SKM-1 (cell line): ENCODE data around the gene MDGA2.
"Not testable (repeated sequence)": the region's sequence is repeated elsewhere in the genome, so short reads cannot be mapped to it uniquely, and the experiment has no call there.

Experiments used
- DNase-seq: peaks from one replicate; lab custom pipeline; 2025; ENCODE audit not compliant: unreplicated experiment; lab: John Stamatoyannopoulos, UW

The MDGA2 gene

DNA sequence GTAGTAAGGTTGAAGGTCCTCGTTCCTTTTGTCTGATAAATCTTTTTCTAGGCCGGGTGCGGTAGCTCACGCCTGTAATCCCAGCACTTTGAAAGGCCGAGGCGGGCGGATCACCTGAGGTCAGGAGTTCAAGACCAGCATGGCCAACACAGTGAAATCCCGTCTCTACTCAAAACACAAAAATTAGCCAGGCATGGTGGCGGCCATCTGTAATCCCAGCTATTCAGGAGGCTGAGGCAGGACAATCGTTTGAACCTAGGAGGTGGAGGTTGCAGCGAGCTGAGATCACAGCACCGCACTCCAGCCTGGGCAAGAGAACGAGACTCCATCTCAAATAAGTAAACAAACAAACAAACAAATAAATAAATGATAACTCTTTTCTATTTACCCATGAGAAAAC lies 51.3 kb downstream of the MDGA2 start:
- not testable (repeated sequence) for DNase-seq

DNA sequence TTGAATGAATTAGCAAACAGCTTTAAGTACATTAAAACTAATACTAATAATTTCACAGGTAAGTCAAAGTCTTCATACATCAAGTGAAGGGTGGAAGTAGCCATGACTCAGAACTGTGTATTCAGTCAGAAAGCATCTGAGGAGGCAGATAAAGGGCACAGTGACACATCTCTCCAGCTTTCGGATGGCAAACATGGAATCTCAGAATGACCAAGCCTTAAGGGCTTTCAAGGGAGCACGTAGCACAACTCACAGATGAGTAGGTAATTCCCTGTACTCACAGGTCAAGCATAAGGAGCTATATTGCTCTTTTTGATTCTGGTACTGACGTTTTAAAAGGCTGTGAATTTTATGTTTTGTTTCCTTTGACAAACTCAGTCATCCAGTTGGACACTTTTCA lies 56.0 kb downstream of the MDGA2 start:
- no peak for DNase-seq

DNA sequence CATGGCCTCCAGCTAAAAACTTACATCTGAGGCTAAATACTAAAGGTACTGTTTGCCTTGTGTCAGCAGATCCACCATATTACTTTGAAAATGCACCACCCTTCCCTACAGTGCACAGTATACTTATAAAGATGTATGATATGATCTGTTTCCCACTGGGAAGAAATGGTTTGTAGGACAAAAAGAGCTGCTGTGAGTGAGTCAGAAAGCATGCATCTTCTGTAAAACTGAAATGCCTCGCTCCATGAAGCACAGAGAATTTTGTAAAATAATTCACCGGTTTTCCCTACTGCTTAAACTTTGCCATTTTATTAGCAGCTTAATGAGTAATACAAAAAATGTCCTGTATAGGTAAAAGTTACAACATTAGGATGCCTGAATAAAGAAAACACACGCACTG lies 68.8 kb downstream of the MDGA2 start:
- no peak for DNase-seq

DNA sequence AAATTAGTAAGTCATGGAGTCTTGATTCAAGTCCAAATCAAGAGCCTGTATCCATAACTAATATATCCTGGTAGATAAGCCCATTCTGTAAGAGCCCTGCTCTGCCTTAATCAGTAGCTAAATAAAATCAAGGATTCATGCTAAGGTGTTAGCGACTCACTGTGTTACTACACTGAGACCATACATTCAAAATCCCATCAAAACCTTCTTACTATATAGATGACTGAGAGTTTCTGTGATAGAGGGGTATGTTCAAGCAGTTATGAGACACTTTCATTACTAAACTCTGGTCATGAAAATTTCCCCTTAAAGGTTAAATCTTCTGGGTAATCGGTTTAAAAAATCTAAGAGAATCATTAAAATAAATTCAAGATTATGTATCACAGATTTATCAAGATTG lies 78.5 kb downstream of the MDGA2 start:
- no peak for DNase-seq

DNA sequence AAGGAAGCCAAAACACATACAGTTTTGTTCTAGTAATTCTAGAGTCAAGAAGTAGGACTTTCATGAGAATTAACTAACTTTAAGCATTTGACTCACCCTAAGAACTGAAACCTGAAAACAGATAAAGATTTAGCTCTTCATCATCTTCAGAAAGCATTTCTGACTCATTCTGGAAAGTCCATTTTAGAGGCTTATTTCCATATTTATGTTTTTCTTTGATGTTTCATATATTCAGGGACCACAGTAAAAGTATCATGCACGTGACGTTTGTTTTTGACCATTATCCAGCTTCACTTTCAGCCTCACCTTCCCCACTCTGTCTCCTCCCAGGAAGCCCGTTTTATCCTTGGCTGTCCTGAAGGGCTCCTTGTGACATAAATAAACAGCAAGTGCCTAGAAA lies 79.2 kb downstream of the MDGA2 start:
- no peak for DNase-seq

DNA sequence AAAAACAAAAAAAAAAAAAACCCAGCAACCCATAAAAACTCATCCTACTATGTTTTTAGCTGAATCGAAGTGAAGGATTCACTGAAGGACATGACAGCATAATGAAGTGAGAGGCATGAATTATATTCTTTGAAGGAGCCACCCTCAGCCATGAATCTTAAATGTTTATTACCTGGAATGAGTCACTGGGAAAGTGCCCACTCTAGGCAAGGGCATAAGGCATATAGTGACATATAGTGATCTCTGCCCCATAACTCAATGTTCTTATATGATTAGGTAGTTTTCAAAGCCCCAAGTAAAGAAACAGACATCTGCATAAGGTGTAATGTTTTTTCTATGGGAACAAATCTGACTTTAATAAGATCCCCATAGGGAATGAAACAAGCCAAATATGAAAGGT lies 79.9 kb downstream of the MDGA2 start:
- no peak for DNase-seq

DNA sequence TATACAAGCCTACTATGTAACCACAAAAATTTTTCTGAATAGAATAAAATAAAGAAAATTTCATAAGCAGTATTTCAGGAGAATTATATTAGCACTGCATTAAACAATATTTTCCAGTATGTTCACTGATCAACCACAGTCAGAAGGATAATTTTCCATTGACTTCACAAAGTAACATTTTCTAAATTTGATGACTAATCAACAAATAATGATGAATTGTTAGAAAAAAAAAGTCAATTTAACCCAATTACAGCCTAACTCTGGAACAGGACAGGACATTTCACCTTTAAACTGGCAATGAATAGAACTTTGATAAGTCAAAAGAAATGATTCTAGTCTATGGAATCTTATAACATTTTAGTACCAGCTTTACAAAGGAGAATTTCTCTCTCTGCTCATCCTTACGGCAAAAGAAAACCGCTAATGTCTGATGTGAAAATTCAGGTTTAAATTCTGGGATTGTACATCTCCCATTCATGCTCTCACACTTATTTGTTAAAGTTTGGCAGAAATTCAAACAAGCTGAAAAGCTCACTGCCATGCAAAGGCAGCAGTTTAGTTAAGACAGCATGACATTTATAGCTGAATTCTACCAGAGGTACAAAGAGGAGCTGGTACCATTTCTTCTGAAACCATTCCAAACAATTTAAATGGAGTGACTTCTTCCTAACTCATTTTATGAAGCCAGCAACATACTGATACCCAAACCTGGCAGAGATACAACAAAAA lies 84.5 kb downstream of the MDGA2 start:
- no peak for DNase-seq

DNA sequence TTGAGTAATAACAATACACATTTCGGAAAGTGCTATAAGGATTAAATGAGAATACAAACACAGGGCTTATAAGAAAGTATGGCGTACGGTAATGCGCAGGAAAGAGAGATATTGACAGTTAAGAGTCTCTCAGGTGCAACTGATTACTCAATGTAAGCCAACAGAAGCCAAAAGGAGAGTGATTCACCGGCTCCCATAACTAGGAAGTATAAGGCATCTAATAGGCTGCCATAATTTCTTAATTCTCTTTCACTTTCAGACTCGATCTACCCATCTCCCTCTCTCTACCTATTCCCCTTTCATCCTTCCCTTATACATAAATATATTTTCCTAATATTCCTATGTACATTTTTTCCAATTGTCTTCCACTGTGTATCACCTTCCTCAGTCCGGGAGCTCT lies 90.0 kb downstream of the MDGA2 start:
- no peak for DNase-seq

DNA sequence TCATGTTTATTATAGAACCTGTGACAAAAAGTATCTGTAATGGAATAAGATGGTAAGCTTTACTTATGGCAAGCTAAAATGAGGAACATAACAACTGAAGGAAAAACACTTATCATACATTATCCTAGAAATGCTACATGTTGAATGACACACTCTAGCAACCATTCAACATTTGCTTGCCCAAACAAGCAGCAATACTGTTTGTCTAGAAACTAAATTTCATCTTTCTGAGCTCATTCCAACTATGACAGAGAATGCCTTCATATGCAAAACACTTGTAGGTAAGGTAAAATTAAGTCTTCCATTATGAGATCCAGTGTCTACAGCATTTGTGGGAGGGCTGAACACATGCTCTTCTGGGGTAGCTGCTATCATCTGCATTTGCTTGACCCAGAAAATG lies 108.1 kb downstream of the MDGA2 start:
- no peak for DNase-seq

DNA sequence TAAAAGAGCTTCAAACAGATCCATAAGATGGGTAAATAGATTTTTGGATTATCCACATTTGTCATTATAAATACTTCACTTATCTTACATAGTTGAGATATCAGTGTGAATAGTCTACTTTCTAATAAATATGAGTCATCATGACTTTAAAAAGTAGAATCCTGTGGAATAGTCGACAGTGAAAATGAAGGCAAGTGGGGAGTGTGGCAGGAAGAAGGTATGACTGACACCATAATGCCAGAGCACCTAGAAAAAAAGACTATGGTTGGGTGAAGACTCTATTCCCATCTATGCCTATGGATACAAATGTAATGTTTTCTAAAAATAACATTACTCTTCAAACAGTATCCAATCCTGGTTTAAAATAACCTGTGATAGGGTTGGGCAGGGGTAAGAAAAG lies 117.5 kb downstream of the MDGA2 start:
- no peak for DNase-seq

DNA sequence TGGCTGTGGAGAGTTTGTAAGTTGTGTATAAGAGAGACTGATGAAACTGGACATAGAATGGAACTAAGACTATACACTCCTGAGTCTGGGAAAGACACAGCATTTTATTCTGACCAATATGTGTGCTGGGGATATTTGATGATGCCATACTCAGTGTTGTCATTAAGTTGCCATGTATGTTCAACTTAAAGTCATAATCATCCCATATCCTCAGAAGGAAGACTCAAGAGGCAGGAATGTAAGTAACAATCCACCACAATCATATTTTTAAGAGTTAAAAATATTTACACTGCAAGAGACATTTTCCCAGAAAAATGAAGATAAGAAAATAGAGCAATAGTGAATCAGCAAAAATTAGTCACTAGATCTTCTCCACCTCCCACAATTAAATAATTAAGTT lies 120.1 kb downstream of the MDGA2 start:
- no peak for DNase-seq

DNA sequence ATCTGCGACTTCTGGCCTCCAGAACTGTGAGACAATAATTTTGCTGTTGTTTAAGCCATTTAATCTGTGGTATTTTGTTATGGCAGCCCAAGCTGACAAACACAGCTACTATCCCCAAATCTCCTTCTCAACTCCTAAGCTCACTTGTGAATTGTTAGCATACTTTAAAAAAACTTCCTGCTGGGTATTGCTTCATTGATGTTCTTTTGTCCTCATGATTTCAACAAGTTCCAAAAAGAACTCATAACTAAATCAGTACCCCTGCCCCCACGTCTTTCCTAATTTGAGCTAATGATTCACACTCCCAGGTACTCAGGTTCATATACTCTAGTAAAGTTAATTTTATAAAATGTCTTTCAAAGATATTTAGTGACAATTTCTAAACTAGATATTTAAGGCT lies 125.5 kb downstream of the MDGA2 start:
- no peak for DNase-seq

DNA sequence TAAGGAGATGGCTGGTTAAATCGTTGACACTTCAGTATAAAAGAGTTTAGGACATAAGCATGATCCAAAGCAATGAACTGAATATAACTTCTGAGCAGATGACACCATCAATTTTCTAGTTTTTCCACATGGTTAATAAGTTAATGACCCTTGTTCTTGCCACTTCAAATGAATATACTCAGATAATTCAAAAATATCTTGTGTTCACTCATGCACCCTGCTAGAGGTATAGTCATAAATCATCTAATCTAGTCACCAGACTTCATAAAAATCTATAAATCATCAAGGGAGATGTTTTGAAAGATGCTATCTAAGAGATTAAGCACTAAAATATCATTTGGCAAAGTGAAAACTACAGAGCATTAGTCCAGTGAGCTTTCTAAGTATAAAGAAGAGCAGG lies 131.9 kb downstream of the MDGA2 start:
- DNase-seq, result no peak

DNA sequence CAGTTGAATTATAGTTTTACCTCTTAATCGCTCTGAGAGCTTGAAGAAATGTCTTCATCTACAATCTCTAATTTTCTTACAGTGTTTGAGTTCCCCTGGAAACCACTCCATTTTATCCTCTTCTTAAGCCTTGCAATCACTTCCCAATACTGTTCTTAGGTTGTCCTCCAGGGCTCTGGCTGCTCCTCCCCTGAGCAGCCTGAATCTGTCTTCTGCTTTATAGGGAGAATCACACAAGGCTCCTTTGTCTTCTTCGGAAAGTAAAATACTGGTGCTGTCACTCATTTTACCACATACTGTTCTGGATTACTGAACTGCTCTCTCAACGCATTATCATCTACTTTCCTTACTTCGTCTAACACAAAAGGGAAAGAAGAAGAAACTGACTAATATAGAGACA lies 133.7 kb downstream of the MDGA2 start:
- no peak for DNase-seq

DNA sequence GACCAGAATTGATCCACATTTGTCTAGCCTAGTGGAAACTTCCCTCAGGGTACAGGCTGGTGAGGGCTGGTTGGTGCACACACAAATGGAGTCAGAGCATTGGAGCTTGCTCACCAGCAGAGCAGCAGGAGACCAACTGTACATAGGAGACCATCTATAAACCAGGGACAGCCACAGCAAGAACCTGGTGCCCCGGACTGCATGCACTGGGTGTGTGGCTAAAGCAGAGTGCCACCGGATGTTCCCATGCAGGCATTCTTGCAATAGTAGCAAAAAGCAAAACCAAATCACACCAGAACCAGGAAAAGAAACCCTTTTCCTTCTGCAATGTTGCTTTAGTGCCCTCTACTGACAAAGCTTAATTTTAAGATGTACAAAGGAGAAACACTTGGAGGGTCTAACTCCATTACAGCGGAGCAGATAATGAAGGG lies 136.4 kb downstream of the MDGA2 start:
- no peak for DNase-seq

DNA sequence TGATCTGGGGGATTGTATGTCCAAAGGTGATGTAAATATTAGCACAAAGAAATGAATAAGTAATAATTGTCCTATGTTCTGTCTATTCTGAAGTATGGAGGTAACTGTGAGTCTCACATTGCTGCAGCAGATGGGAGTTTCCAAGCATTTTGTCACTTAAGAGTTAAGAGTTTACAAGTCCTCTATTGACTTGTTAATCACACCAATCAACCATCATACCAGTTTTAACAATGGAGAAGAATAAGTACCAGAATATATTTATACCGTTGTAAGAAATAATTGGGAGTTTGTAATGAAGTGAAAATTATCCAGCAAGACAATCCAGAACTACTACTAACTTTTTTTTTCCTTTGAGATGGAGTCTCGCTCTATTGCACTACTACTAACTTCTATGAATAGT lies 139.1 kb downstream of the MDGA2 start:
- DNase-seq, result no peak

DNA sequence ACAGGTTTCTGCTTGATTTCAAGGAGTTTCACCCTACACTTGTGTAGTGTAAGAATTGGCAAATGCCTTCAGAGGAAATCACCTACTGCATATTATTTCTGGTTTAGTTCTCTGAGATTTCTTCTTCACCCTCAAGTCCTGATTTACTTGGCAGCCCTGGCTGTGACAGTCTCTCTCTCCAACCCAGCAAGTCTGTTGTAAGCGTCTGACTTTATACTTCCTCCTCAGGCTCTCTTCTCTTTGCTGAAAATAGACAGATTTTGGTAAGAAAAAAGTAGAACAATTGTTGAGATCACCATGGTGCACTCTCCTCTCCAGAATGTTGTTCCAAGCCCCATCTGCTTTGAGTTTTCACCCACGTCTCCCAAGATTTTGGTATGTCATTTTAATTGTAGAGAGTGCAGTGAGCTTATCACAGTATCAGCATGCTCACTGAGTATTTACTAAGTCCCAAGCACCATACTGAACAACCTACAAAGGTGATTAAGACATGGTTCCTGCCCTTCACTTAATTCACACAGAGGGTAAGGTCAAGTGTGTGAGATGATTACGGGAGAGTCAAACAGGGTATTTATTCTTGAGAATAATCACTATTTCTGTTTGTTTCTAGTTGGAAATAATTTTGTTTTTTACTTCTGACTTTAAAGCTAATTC lies 148.7 kb downstream of the MDGA2 start:
- DNase-seq, result no peak

DNA sequence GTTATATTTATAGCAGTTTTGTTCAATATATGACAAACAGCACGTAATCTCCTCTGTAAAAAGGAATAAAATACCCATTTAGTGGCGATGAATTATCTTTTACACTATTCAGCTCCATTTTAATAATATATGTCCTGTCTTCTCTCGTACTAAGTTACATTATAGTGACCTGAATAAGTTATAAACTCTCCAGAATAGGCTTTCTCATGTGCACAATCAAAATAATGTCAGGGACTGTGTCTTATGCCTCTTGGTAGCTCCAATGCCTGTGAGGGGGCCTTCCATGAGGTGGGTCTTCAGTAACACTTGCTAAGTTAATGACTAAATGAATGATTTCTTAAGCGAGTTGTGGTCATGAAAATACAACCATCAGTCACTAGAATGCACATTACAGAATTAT lies 150.9 kb downstream of the MDGA2 start:
- DNase-seq, result no peak

DNA sequence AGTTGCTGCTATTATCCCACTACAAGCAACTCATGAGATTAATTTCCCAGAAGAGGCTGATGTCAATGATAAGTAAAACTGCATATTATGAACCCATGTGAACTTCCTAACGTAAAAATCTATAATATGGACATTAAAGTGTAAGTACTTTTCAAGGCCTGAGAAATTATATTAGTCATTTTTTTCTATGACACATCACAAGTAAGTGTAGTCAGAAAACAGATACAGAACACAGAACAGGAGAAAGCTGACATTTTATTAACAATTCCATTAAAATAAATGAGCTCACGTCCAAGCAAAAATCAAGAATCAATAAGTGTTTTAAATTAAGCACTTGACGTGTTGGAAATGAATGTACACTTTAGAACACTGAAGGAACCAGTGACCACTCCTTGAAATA lies 155.0 kb downstream of the MDGA2 start:
- DNase-seq, result no peak

DNA sequence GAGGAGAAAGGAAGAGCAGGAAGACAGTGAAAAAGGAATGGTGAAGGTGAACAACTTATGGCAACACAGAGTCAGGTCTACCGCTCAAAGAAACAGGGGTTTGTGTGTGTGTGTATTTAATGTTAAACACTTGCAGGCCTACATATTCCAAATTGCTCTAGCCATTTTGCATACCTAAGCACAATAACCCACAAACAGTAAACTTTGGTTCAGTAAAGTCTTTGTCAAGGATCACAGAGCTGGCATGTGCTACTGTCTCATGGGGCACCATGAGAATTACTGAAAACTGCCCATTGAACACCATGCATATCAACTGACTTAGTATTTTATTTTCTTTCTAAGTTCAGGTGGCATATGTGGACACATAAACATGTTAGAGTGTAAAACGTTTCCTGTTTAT lies 163.6 kb downstream of the MDGA2 start:
- DNase-seq, result no peak

DNA sequence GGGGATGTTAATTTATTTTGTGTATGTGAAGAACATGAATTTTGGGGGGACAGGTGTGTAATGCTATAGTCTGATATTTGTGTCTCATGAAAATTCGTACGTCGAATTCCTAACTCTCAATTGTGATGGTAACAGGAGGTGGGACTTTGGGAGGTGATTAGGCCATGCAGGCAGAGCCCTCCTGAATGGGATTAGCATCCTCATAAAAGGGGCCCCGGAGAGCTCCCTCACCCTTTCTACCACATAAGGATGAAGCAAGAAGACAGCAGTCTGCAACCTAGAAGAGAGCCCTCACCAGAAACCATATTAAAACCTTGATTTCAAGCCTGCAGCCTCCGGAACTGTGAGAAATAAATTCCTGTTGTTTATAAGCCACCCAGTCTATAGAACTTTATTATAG lies 165.4 kb downstream of the MDGA2 start:
- no peak for DNase-seq

DNA sequence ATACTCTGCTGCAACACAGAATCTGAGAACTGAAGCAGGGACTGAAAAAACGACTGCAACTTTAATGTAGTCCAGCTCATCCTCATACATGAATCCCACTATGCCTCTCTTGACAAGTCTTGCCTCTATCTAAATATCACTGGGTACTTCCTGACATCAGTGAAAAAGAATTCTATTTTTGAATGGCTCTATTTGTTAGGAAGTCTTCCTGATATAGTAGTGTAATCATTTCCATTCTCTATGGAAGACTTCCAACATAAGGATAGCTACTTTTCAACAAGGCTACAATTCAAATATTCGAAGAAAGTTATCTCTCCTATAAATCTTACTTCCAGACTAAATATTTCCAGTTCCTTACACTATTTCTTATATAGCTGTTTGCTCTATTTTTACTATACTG lies 167.5 kb downstream of the MDGA2 start:
- DNase-seq, result no peak

DNA sequence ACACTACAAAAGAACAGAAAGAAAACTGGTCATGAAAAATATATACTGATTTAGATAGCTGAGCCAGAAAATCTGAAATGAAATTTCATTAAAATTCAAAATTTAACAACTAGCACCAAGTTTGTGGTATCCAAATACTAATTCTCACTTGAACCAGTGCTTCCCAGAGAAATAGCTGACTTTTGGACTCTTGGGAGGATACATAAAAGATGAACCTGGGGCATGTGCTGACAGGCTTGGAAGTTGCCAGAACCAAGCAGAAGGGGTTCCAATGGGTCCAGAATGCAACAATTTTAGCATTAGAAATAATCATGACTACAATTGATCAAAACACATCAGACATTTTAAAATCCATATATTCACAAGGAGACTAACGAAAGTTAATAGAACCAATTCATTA lies 175.0 kb downstream of the MDGA2 start:
- no peak for DNase-seq
